GM12878 (cell line): ENCODE results near the gene ZBTB5. TPM values are rescaled to one million over a fixed set of nuclear protein-coding genes. Genes with fewer than 3 reads are reported as not detected.

Experiments used
- ATAC-seq: fragments of 200-7000 bp; cut with Tn5 transposase; 3 replicates; pipeline ENCODE4 v1.9.1; 2020; ENCODE audit warnings: mild to moderate bottlenecking, moderate library complexity
- BruUV-seq: library from RNA; stranded (reverse); fragments of 400-500 nt; replicated peaks from 2 replicates; lab custom pipeline; 2021; lab: Mats Ljungman, UMichigan
- CTCF ChIA-PET: fragments of 300-600 bp; sonication (Branson Sonifier 250); formaldehyde crosslinking; extraction: SDS; loops from one replicate; lab custom pipeline; 2021; ENCODE audit warnings: inconsistent platforms; lab: Yijun Ruan, JAX
- POLR2A ChIA-PET: fragments of 350-600 bp; formaldehyde crosslinking; extraction: SDS; loops from one replicate; lab custom pipeline; 2021; ENCODE audit warnings: inconsistent platforms; lab: Charles Lee
- RAD21 ChIA-PET: fragments of 300-600 bp; sonication (Branson Sonifier 250); formaldehyde crosslinking; loops from one replicate; lab custom pipeline; 2023; ENCODE audit warnings: antibody characterized with exemption; ENCODE audit not compliant: unreplicated experiment; lab: Charles Lee
- SMC1A ChIA-PET: fragments of 300-600 bp; sonication (Branson Sonifier 250); formaldehyde crosslinking; loops from one replicate; lab custom pipeline; 2023; ENCODE audit not compliant: unreplicated experiment, uncharacterized antibody; lab: Charles Lee
- DNase-seq: peaks from one replicate; pipeline ENCODE4 v3.0.0-alpha.2; 2011; ENCODE audit warnings: low read depth, low spot score
- FAIRE-seq: peaks from 3 replicates; lab custom pipeline; 2011; peaks lifted over from hg19 to GRCh38; lab: Jason Lieb, UNC
- H2AFZ ChIP-seq: 2 replicates; pipeline ENCODE4 v1.6.0; 2011; ENCODE audit warnings: low read depth, low read length, control low read depth; ENCODE audit not compliant: control insufficient read depth
- H3K27ac ChIP-seq: 2 replicates; pipeline ENCODE4 v1.5.1; 2011; ENCODE audit warnings: control low read depth; ENCODE audit not compliant: control insufficient read depth, insufficient read depth
- H3K27me3 ChIP-seq, 2 experiments: replicated peaks in 1 of 2; 2 replicates each; pipeline versions ENCODE4 v1.6.0 to v1.6.1; 2011; ENCODE audit warnings: low read length in 1 of 2; ENCODE audit not compliant: control insufficient read depth in 2 of 2, insufficient read depth in 2 of 2
- H3K36me3 ChIP-seq, 2 experiments: 2 replicates each; pipeline ENCODE4 v1.5.1; 2011; ENCODE audit warnings: low read length in 1 of 2; ENCODE audit not compliant: control insufficient read depth in 2 of 2, insufficient read depth in 2 of 2
- H3K4me1 ChIP-seq: 2 replicates; pipeline ENCODE4 v1.6.1; 2011; ENCODE audit warnings: mild to moderate bottlenecking, low read length, moderate library complexity, mixed read lengths; ENCODE audit not compliant: control insufficient read depth, insufficient read depth
- H3K4me2 ChIP-seq: 2 replicates; pipeline ENCODE4 v1.6.0; 2011; ENCODE audit warnings: control low read depth; ENCODE audit not compliant: control insufficient read depth, insufficient read depth
- H3K4me3 ChIP-seq: fragments of 200-600 bp; sonication (generic); 2 replicates; pipeline ENCODE4 v1.5.1; 2016
- H3K79me2 ChIP-seq: 2 replicates; pipeline ENCODE4 v1.6.0; 2011; ENCODE audit warnings: low read length; ENCODE audit not compliant: control insufficient read depth, insufficient read depth
- H3K9ac ChIP-seq: 2 replicates; pipeline ENCODE4 v1.8.0; 2011; ENCODE audit warnings: low read length, control low read depth, mixed read lengths; ENCODE audit not compliant: control insufficient read depth, insufficient read depth
- H3K9me3 ChIP-seq: replicated peaks from 3 replicates; pipeline ENCODE4 v1.5.1; 2011; ENCODE audit warnings: mild to moderate bottlenecking, low read length; ENCODE audit not compliant: control insufficient read depth, insufficient read depth
- H4K20me1 ChIP-seq: 2 replicates; pipeline ENCODE4 v1.6.0; 2011; ENCODE audit not compliant: control insufficient read depth, insufficient read depth
- ATF7 ChIP-seq: fragments of 450-650 bp; IDR thresholded peaks from 2 replicates; pipeline ENCODE4 v1.6.1; 2016; ENCODE audit warnings: low read depth, mild to moderate bottlenecking
- BCL11A ChIP-seq: IDR thresholded peaks from 2 replicates; pipeline ENCODE4 v1.6.1; 2011; ENCODE audit warnings: low read depth, low read length
- EED ChIP-seq: sonication (generic); IDR thresholded peaks from 2 replicates; pipeline ENCODE4 v1.6.1; 2016; ENCODE audit warnings: antibody characterized with exemption, low read depth
- GABPA ChIP-seq: IDR thresholded peaks from 2 replicates; pipeline ENCODE4 v1.6.1; 2014; ENCODE audit warnings: antibody characterized with exemption, low read depth, mild to moderate bottlenecking, inconsistent platforms
- IKZF2 ChIP-seq, 2 experiments: fragments of 450-650 bp; IDR thresholded peaks; 2 replicates each; pipeline ENCODE4 v1.6.1; 2017; ENCODE audit warnings: mild to moderate bottlenecking in 2 of 2, moderate library complexity in 2 of 2
- LARP7 ChIP-seq: fragments of 450-650 bp; IDR thresholded peaks from 2 replicates; pipeline ENCODE4 v1.6.1; 2017; ENCODE audit warnings: mild to moderate bottlenecking
- MYB ChIP-seq: fragments of 150-350 bp; IDR thresholded peaks from 2 replicates; pipeline ENCODE4 v1.6.1; 2014; ENCODE audit warnings: mild to moderate bottlenecking, low read depth, low read length, borderline replicate concordance
- NKRF ChIP-seq: fragments of 450-650 bp; conservative IDR thresholded peaks from 2 replicates; pipeline ENCODE4 v1.6.1; 2017; ENCODE audit warnings: mild to moderate bottlenecking, moderate library complexity
- RAD21 ChIP-seq: IDR thresholded peaks from 2 replicates; pipeline ENCODE4 v1.6.1; 2011; ENCODE audit warnings: mild to moderate bottlenecking, low read depth, low read length, moderate library complexity; ENCODE audit not compliant: insufficient read depth
- RBBP5 ChIP-seq: fragments of 200-600 bp; sonication (generic); conservative IDR thresholded peaks from 2 replicates; pipeline ENCODE4 v1.6.1; 2016
- RUNX3 ChIP-seq: IDR thresholded peaks from 2 replicates; pipeline ENCODE4 v1.6.1; 2012; ENCODE audit warnings: low read length, inconsistent platforms
- TARDBP ChIP-seq: IDR thresholded peaks from 2 replicates; pipeline ENCODE4 v1.6.1; 2016; ENCODE audit warnings: borderline replicate concordance
- YBX1 ChIP-seq: fragments of 450-650 bp; IDR thresholded peaks from 2 replicates; pipeline ENCODE4 v1.6.1; 2016; ENCODE audit warnings: antibody characterized with exemption
- YY1 ChIP-seq: IDR thresholded peaks from 2 replicates; pipeline ENCODE4 v1.6.1; 2011; ENCODE audit warnings: low read depth, mild to moderate bottlenecking, low read length
- ZNF384 ChIP-seq: IDR thresholded peaks from 2 replicates; pipeline ENCODE4 v1.6.1; 2012; ENCODE audit warnings: low read depth, mild to moderate bottlenecking, low read length, improper control_type of control experiment, borderline replicate concordance
- WGBS: methylation state at CpG from one replicate; pipeline ENCODE4 v1.1.6; 2016; ENCODE audit warnings: low lambda C conversion rate; ENCODE audit not compliant: insufficient replicate concordance, insufficient coverage; ENCODE audit errors: missing lambda C conversion rate; 5-methylcytosine and 5-hydroxymethylcytosine counted together
- in situ Hi-C: fragments of 300-500 bp; cut with MboI; formaldehyde crosslinking; loops from 9 replicates; pipeline ENCODE4 v1.14.3; 2018; ENCODE audit warnings: mixed read lengths
- intact Hi-C: fragments of 100-400 bp; cut with micrococcal nuclease; formaldehyde crosslinking; loops from one replicate; pipeline ENCODE4 v1.14.2; 2022; ENCODE audit not compliant: unreplicated experiment
- polyA plus RNA-seq, 11 experiments: library from polyadenylated mRNA; depleted of rRNA in 4 of 11; unstranded in 6 of 11; stranded (reverse) in 5 of 11; fragments of >200 nt; fragmentation: Nextera tagmentation in 4 of 11; fragmentation: Illumina TruSeq in 1 of 11; extraction: Ambion mirVana in 4 of 11; extraction: Trizol in 1 of 11; gene quantifications; 1 replicate in 1 of 11; 2 replicates in 10 of 11; pipeline versions ENCODE4 v1.2.1 to v1.2.3, GENCODE V29; 2011 to 2016; ENCODE audit warnings: inconsistent platforms in 2 of 11, missing spikeins in 2 of 11, low read depth in 1 of 11
- total RNA-seq, 4 experiments: library from RNA; depleted of rRNA in 3 of 4; stranded (reverse); fragments of >200 nt in 3 of 4; fragmentation: Illumina TruSeq in 1 of 4; extraction: Trizol in 1 of 4; gene quantifications; 2 replicates each; pipeline versions ENCODE4 v1.2.1 to v1.2.3, GENCODE V29; 2013 to 2021
- TF ChIP-seq, protein P1 (sequence below): IDR thresholded peaks from 2 replicates; pipeline ENCODE4 v1.6.1; 2011; ENCODE audit warnings: mild to moderate bottlenecking, low read depth, low read length, moderate library complexity; ENCODE audit not compliant: insufficient replicate concordance

The ZBTB5 gene
- total and polyA plus RNA-seq, 10 of the 15 experiments (the other 5 are each of a cell fraction or from before 2014, with no cell fraction given) = 1.4 to 32.5 (median 12.1) TPM

- WGBS = 92% methylated on average over 17 of the region's 17 CpGs
- ChIA-PET RAD21 (no interaction called here), SMC1A (interaction anchor here (1.2 kb wide), 1 partner anchor 525 kb away, joined by 5 read pairs; no protein-coding TSS in a partner anchor), CTCF (interaction anchor here (1.1 kb wide), 1 partner anchor 22 kb away, joined by 3 read pairs; no protein-coding TSS in a partner anchor), POLR2A (interaction anchor here (1.1 kb wide), 1 partner anchor 7 kb away, joined by 3 read pairs; the partner anchor contains the start of gene GRHPR)
- in situ Hi-C loops (no loop called here), intact Hi-C loops (no loop called here)
- Histone ChIP-seq H3K4me1 (peaks cover 3% of the 10 kb centered on the region), H3K36me3 (peaks cover 30 to 45% of the 10 kb centered on the region in 2 experiments; a peak in 3 of 4 replicates), H3K9me3 (no peaks in the 10 kb centered on the region), H3K27me3 (no peaks in the 10 kb centered on the region), H4K20me1 (0 out of 2 replicates have a peak, but pooled peaks cover 4% of the 10 kb centered on the region), H3K27ac (no peak overlapping the region), H3K4me2 (no peak overlapping the region), H3K9ac (no peak overlapping the region), H2AFZ (no peak overlapping the region), H3K4me3 (no peak overlapping the region), H3K79me2 (peaks cover 11% of the 10 kb centered on the region)
- DNase-seq (no peak), ATAC-seq (no peak), FAIRE-seq (no peak)
- no TSS peak for BruUV-seq
- TF ChIP-seq BCL11A = no peak
- TF ChIP-seq ZNF384 = no peak
- no peak for TF ChIP-seq MYB
- no peak for TF ChIP-seq RUNX3
- no peak for TF ChIP-seq ATF7
- TF ChIP-seq TARDBP = no peak
- TF ChIP-seq LARP7 = no peak
Observed at GRCh38 chr9:37429441-37430285, 35.6 kb downstream of the ZBTB5 start.

GRCh38 chr9:37428345-37428744 is 36.9 kb downstream of the ZBTB5 start:
- no peak overlapping the region for H3K4me3 ChIP-seq
- H4K20me1 ChIP-seq = 0 out of 2 replicates have a peak, but pooled peaks cover 4% of the 10 kb centered on the region
- no peak overlapping the region for H2AFZ ChIP-seq
- RAD21 ChIA-PET = no interaction called here
- in situ Hi-C loops = no loop called here
- no TSS peak for BruUV-seq
- SMC1A ChIA-PET = no interaction called here
- no peak overlapping the region for H3K9ac ChIP-seq
- ATAC-seq (no peak), FAIRE-seq (no peak), DNase-seq (no peak)
- peaks cover 10% of the 10 kb centered on the region for H3K4me1 ChIP-seq
- H3K9me3 ChIP-seq = no peaks in the 10 kb centered on the region
- H3K27ac ChIP-seq = no peak overlapping the region
- POLR2A ChIA-PET = no interaction called here
- intact Hi-C loops = no loop called here
- H3K36me3 ChIP-seq = peaks cover 31 to 42% of the 10 kb centered on the region in 2 experiments; a peak in 3 of 4 replicates
- CTCF ChIA-PET = no interaction called here
- no peaks in the 10 kb centered on the region for H3K27me3 ChIP-seq
- H3K4me2 ChIP-seq = no peak overlapping the region
- H3K79me2 ChIP-seq = peaks cover 24% of the 10 kb centered on the region
- WGBS = 93% methylated on average over 14 of the region's 14 CpGs
- TF ChIP-seq RAD21 (no peak), NKRF (no peak), YY1 (no peak), IKZF2 (IDR thresholded peaks at IDR 0.05) (no peak), GABPA (no peak), EED (no peak), RBBP5 (no peak), YBX1 (no peak)
- TF ChIP-seq, protein P1, sequence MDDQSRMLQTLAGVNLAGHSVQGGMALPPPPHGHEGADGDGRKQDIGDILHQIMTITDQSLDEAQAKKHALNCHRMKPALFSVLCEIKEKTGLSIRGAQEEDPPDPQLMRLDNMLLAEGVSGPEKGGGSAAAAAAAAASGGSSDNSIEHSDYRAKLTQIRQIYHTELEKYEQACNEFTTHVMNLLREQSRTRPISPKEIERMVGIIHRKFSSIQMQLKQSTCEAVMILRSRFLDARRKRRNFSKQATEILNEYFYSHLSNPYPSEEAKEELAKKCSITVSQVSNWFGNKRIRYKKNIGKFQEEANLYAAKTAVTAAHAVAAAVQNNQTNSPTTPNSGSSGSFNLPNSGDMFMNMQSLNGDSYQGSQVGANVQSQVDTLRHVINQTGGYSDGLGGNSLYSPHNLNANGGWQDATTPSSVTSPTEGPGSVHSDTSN = no peak
